Mammary microvascular endothelial cell (primary cell): ENCODE data around the gene GBX2. TPM values are rescaled to one million over a fixed set of nuclear protein-coding genes. Genes with fewer than 3 reads are reported as not detected.

Source experiments
- total RNA-seq: library from RNA; depleted of rRNA; stranded (reverse); fragments of >200 nt; gene quantifications from 2 replicates; pipeline ENCODE4 v1.2.3, GENCODE V29; 2015

The GBX2 gene
- total RNA-seq: 8.1 and 10.0 TPM in 2 replicates

DNA sequence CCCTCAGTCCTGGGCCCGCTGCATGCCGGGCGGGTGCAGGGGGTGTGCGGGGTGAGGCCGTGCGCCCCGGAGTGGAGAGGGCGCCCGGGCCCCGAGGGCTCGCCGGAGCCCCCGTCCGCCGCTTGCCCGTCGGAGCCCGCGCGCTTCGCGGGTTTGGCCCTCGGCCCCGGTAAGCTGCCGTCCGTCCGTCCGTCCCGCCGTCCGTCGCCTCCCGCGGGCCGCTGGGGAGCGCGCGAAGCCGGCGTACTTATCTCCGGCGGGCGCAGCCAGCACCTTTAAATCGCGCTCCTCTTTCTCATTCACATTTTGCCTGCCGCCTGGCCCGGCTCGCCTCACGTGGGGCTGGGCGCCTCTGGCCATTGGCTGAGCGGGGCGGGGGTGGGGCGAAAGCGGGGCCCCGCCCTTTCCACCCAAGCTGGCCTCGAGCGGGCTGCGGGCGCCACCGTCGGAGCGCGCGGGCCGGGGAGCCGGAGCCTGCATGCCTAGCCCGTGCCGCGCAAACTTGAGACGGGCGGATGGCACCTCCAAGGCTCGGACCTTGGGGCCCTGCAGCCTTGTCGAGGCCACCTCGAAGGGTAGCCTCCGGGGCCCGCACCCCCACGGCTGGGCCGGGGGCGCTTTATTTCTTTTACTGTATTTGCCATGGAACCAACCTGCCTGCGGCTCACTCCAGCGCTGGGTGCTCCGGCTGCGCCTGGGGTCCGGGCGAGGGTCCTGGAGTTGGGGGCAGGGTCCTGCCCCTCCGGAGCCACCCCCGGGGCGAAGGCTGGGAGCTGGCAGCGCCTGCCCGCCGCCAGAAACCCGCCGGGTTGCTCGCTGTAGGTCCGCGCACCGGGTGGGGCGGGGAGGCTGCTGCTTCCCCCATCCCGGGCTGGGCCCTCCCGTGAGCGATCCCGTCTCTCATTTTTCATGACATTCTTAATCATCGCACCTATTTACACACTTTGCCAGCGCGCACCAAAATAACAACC, at the start of gene GBX2:
Gene GBX2, minus strand, starts transcription at position 277 of the 971 bp plus-strand sequence. CDS start 415 bp downstream, outside the sequence.

Other genes starting within 250 kb of the GBX2 start
- gene ASB18, start 96.0 kb upstream of the GBX2 start, total RNA-seq: not detected in 2 replicates